ENCODE measurements around the gene ARHGAP19.
A peak's percentile ranks its signal among the peaks of the same experiment; 100 is the strongest.
"Not testable (repeated sequence)": the region's sequence is repeated elsewhere in the genome, so short reads cannot be mapped to it uniquely, and the experiment has no call there.

Gene ARHGAP19

GRCh38 chr10:97321032-97321803, 28.8 kb upstream of the ARHGAP19 start:
- DNase-seq (ENCODE audit: low read depth): no peak

- DNase-seq (ENCODE audit: low read depth): no peak
Measured at GRCh38 chr10:97320480-97321031, 28.1 kb upstream of the ARHGAP19 start.

- peak; percentile 35 for DNase-seq (ENCODE audit: low read depth)
Measured at GRCh38 chr10:97319671-97320479, 27.4 kb upstream of the ARHGAP19 start.

GRCh38 chr10:97318772-97319651, 26.6 kb upstream of the ARHGAP19 start, which contains the start of gene FRAT1:
Gene FRAT1 (plus strand): TSS chr10:97319271. CDS start chr10:97319454, 183 bp downstream.
- DNase-seq (ENCODE audit: low read depth): peak; percentile 86

- DNase-seq (ENCODE audit: low read depth): no peak
Measured at GRCh38 chr10:97314671-97315070, 22.2 kb upstream of the ARHGAP19 start.

- DNase-seq (ENCODE audit: low read depth): no peak
Measured at GRCh38 chr10:97312897-97313296, 20.5 kb upstream of the ARHGAP19 start.

GRCh38 chr10:97311111-97311626, 18.7 kb upstream of the ARHGAP19 start:
- DNase-seq (ENCODE audit: low read depth): no peak

- DNase-seq (ENCODE audit: low read depth): no peak
Measured at GRCh38 chr10:97307866-97308780, 15.7 kb upstream of the ARHGAP19 start.

- no peak for DNase-seq (ENCODE audit: low read depth)
Measured at GRCh38 chr10:97307441-97307840, 15.0 kb upstream of the ARHGAP19 start.

GRCh38 chr10:97302088-97302791, 9.8 kb upstream of the ARHGAP19 start:
- no peak for DNase-seq (ENCODE audit: low read depth)

- DNase-seq (ENCODE audit: low read depth): no peak
Measured at GRCh38 chr10:97300980-97301379, 8.5 kb upstream of the ARHGAP19 start.

GRCh38 chr10:97298223-97298571, 5.8 kb upstream of the ARHGAP19 start:
- DNase-seq (ENCODE audit: low read depth): no peak

- no peak for DNase-seq (ENCODE audit: low read depth)
Measured at GRCh38 chr10:97297556-97298222, 5.3 kb upstream of the ARHGAP19 start.

GRCh38 chr10:97292862-97293198, 393 bp upstream of the ARHGAP19 start:
- no peak for DNase-seq (ENCODE audit: low read depth)

GRCh38 chr10:97291357-97292096, 910 bp downstream of the ARHGAP19 start:
- DNase-seq (ENCODE audit: low read depth): no peak

- not testable (repeated sequence) for DNase-seq (ENCODE audit: low read depth)
Measured at GRCh38 chr10:97290576-97291356, 1.7 kb downstream of the ARHGAP19 start.

- not testable (repeated sequence) for DNase-seq (ENCODE audit: low read depth)
Measured at GRCh38 chr10:97290076-97290475, 2.4 kb downstream of the ARHGAP19 start.

- DNase-seq (ENCODE audit: low read depth): no peak
Measured at GRCh38 chr10:97280783-97281182, 11.7 kb downstream of the ARHGAP19 start.
